ENCODE data around the gene CTDSPL.

Gene CTDSPL

GRCh38 chr3:37916685-37917084 lies 55.0 kb downstream of the CTDSPL start:
- no peak for DNase-seq (ENCODE audit: low spot score)

DNA sequence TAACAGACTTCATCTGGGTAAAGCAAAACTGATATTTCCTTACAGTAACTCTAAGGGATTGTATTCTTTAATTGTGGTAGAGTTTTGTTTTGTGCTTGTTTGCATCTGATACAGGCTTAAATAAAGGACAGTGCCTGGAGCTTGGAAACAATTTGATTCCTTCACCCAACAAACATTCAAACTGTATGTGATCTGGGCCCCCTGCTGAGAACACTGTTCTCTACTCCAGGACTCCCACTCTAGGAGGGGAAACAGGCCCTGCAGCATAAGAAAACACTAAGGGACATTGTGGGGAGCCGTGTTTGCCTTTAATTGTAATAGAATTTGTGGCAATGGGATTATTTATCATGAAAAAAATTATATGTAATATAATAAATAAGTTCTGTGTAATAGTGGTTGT lies 56.9 kb downstream of the CTDSPL start:
- no peak for DNase-seq (ENCODE audit: low spot score)

DNA sequence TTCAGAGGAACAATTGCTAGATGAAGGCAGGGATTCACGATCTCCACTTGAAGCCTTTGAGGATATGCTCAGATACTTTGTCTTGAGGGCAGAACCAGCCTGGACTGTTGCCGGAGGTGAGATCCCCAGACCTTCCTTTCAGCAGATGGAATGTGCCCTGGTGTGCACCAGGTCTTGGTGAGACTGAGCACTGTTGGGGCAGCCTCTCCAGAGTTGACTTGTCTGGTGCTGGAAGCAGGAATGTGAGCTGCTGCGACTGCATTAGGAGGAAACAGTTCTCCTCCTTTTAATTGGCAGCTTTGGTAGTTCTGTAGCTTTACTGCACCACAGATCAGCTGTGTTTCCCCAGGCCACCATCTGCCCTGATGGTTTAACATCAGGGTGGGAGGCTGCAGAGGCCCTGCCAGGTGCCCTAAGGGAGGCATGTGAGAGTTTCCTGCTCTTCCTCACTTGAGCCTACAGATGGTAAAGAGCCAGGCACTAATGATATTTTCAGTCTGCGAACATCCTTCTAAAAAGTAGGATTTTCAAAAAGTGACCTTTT lies 58.5 kb downstream of the CTDSPL start:
- DNase-seq (ENCODE audit: low spot score): no peak

DNA sequence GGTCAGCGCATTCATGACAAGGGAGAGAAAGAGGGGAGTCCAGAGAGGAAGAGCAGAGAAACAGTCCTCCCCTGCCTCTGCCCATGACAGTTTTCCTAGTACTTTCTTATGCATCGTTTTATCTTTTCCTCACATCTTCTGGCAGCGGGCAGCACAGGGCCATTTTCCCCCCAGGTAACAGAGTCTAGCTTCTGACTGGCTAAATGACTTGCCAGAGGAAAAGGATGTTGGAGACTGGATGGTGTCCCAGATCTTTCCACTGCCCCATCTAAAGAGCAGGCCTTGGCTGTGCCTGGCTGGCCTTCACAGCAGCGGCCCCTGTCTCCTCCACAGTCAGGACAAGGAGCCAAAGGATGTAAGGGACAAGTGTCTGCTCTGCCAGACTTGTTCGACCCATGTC lies 59.3 kb downstream of the CTDSPL start:
- DNase-seq (ENCODE audit: low spot score): no peak

DNA sequence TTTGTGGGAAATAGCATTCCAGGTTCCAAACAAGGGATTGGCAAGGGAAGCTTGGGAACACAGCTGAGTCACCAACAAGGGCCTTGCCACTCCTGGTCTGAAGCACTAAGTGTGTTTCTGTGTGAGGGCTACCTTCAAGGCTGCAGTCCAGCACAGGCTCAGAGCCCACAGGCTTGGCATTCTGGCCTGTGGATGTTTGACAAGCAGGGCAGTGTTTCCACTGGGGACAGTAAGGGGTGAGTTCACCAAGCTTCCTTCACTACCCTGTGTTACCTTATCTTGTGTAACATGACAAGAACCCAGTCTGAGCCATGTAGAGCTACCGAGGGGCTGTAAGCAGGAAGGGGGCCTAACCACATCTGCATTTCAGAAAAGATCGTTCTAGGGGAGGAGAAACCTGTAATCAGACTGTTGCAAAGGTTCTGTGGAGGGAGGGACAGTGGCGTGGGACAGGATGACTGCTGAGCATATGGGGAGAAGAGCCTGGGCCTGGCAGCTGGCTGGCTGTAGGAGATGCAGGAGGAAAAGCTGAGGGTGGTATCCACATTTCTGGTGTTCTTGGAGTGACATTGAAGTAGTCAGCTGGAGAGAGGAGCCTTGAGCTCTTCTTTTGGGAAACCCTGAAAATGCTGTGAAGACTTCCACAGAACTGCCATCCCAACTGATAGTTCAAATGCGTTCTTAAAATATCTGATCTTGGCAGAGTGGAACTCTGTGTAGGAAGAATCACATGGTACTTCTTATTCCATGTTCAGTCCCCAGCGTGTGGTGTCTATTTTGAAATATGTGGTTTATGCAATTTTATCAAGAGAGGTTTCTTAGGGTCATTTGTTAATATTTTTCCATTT lies 61.3 kb downstream of the CTDSPL start:
- DNase-seq (ENCODE audit: low spot score): peak; percentile 64

DNA sequence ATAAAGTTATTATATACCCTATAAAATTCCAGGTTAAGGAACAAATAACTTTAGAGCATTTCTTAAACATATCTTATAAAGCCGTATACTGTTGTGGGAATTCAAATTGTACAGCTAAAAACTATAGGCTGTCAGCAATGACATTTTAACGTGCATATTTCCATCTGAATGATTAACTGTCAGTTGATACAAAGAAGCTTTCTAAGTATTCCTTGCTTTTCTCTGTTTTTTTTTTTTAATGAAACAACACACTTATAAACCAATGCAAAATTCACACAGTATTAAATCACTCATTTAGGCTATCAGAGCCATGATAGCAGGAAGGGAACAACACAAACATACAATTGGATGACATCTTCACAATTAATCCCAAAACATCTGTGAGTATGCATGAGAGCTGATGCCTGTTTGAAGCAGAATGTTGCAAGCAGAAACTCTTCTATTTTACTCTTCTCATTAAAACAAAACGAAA lies 61.9 kb downstream of the CTDSPL start:
- no peak for DNase-seq (ENCODE audit: low spot score)

DNA sequence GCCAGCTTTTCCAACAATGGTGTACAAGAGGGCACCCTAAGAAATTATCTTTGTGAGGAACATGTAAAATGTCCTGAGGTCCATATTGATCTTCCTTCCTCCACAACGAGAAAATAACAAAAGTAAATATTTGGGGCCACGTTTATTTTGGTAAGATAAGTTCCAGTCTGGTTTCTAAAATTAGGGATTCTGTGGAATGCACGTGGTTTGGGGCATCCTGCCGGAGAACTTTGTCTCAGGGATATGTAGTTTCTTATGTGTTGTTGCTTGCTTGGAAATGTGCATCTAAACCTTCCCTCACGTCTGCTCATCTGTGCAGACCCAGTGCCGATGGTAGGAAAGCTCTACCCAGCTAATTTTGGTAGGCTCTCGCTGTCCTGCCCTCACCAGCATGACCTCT lies 62.8 kb downstream of the CTDSPL start:
- DNase-seq (ENCODE audit: low spot score): no peak

- DNase-seq (ENCODE audit: low spot score): no peak
Measured at GRCh38 chr3:37925157-37925556, 63.5 kb downstream of the CTDSPL start.

- DNase-seq (ENCODE audit: low spot score): no peak
Measured at GRCh38 chr3:37926611-37927010, 64.9 kb downstream of the CTDSPL start.

DNA sequence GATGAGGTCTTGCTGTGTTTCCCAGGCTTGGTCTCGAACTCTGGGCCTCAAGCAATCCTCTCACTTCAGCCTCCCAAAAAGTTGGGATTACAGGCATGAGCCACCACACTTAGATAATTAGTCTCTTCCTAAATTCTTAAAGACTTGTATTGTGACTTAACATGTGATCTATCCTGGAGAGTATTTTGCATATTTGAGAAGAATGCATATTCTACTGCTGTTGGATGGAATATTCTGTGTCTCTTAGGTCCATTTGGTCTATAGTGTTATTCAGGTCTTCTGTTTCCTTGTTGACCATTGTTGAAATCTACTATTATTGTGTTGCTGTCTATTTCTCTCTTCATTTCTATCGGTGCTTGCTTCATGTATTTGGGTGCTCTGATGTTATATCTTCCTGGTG lies 68.8 kb downstream of the CTDSPL start:
- DNase-seq (ENCODE audit: low spot score): no peak

- no peak for DNase-seq (ENCODE audit: low spot score)
Measured at GRCh38 chr3:37932505-37932904, 70.8 kb downstream of the CTDSPL start.

DNA sequence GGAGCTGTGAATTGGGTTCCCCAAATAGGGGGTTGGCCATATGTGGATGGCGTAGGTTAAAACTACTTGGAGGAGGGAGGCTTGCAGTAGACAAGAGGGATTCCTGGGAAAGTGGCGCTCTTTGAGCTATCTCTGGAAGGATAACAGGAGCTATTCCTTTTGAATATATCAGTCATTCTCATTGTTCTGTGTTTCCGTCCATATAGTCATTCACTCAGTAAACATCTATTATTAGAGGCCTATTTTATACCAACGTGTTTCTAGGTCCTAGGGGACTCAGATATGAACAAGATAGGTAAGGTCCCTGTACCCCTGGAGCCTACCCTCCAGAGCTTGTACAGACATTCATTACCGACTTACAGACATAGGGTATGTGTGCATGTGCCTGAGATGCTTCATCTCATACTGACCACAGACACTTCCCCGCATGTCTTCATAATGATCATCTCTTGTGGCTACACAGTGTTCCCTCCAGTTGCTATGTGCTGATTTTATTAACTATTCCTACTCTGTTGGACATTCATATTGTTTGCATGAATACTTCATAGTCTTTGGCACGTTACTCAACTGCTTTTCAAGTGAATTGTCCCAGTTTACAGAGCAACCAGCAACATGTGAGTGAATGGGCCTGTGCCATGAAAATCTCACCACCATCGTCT lies 73.1 kb downstream of the CTDSPL start:
- DNase-seq (ENCODE audit: low spot score): no peak

DNA sequence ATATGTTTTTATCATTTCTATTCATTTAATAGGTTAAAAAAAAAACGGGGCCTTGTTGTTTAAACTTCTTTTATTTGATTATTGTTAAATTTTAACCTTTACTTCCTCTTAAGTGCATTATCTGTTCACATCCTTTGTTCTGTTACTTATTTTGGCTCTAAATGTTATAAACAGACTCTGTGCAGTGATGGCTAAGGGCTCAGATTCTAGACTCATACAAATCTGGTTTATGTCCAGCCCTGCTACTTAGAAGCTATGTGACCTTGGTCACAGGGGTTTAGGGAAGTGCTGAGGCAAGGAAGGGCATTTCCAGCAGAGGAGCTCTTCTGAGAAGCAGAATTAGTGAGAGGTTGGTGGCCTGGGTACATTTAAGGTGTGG lies 73.6 kb downstream of the CTDSPL start:
- no peak for DNase-seq (ENCODE audit: low spot score)

DNA sequence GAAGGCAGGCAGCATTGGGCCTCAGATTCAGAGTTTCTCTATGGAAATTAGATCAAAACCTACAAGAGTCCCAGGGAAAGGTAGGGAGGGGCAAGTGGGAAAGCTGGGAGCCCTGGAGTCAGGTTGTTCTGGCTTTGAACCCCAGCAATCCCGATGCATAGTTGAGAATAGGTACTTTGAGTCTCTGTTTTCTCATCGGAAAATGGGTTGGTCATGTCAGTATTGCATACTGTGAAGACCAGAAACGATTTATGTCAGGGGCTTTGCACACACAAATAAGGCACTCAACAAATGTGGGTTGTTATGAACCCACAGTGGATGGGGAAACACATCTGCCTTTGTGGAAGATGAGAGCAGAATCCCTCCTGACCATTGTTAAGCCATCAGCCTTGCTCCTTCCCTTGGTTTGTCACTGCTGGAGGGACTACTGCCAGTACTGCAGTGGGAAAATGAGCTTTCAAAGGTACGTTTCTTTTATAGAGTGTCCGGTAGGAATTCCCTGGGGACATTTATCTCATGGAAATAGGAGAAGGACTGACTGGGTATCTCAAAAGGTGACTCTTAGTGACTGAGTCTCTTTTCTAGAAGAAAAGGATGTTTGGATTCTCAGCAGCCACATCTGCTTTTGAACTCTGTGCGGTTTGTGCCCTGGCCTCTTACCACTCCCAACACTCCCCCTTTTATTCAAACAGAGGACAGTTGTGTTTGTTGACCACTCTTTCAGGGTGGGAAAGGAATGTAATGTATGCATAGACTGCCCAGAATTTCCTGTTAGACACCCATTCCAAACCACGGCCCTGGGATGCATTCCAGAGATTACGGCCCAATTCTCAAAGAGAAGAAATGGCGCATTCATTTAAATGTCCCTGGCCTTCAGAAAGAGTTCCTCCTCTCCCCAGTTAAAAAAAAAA lies 74.3 kb downstream of the CTDSPL start:
- peak; percentile 86 for DNase-seq (ENCODE audit: low spot score)

- DNase-seq (ENCODE audit: low spot score): no peak
Measured at GRCh38 chr3:37937156-37937555, 75.5 kb downstream of the CTDSPL start.

- no peak for DNase-seq (ENCODE audit: low spot score)
Measured at GRCh38 chr3:37938011-37938410, 76.3 kb downstream of the CTDSPL start.

- DNase-seq (ENCODE audit: low spot score): no peak
Measured at GRCh38 chr3:37940242-37940908, 78.7 kb downstream of the CTDSPL start.

DNA sequence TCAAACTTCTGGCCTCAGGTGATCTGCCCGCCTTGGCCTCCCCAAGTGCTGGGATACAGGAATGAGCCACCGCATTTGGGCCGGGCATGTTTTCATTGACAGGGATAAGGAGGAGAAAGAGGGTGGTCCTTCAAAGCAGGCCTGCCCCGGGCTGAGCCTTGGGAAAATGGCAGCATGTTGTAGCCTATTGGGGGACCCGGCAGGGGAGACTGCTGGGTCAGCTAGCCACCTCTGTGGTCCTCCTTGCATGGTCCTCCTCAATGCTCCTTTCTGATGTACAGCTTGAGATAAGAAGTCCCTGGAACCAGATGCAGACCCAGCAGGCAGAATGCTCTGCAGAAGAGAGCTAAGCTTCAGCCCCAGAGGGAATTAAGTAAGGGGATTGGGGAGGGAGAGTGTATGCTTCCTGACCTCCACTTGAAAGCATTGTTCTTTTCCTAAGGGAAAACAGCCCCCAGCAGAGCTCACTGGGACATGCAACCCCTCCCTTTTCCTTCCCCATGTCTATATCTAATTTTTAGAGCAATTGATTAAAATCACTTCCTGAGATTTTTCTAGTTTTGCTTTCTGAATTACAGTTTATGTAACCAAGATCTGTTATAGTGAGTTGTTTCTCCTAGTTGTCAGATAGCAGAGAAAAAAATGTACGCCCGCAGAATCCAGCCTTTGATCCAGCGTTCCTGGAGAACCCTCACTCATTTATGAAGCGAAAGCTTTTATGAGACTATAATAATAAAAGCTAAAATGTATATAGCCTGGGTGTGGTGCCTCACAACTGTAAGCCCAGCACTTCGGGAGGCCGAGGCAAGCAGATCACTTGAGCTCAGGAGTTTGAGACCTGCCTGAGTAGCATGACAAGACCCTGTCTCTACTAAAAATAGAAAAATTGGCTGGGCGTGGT lies 80.2 kb downstream of the CTDSPL start:
- no peak for DNase-seq (ENCODE audit: low spot score)

GRCh38 chr3:37942646-37943045 lies 81.0 kb downstream of the CTDSPL start:
- no peak for DNase-seq (ENCODE audit: low spot score)

GRCh38 chr3:37943126-37943525 lies 81.4 kb downstream of the CTDSPL start:
- no peak for DNase-seq (ENCODE audit: low spot score)
